Naive thymus-derived CD4-positive, alpha-beta T cell (primary cell): Measurements from ENCODE around the gene EIF2B5. TPM values are rescaled to one million over a fixed set of nuclear protein-coding genes. Genes with fewer than 3 reads are reported as not detected.

Source experiments
- polyA plus RNA-seq, 2 donors: library from polyadenylated mRNA; unstranded; fragments of 300-500 nt; fragmentation: Illumina TruSeq; gene quantifications; one replicate each; pipeline ENCODE4 v1.2.3, GENCODE V29; 2021
- total RNA-seq, 6 experiments: library from RNA in 5 of 6; stranded (reverse) in 5 of 6; gene quantifications; 1 replicate in 5 of 6; 2 replicates in 1 of 6; pipeline ENCODE4 v1.2.3 and lab custom pipeline; 2021 to 2026

The EIF2B5 gene
- total and polyA plus RNA-seq, 7 experiments from 2014 or later = 47.2 to 87.2 (median 67.7) TPM

Other genes with a start within 250 kb of the EIF2B5 start
- gene ABCC5, start 117.5 kb upstream of the EIF2B5 start, total RNA-seq = 10 to 100 TPM; 15.6 to 50.4 (median 25.5) TPM
- gene ABCC5, start 117.5 kb upstream of the EIF2B5 start, polyA plus RNA-seq = 10 to 100 TPM in 1 of 2 donors, 1 to 10 TPM in 1; 8.6 to 11.4 TPM
- gene HTR3D, start 103.6 kb upstream of the EIF2B5 start, total RNA-seq = not detected
- not detected for gene HTR3D, start 103.6 kb upstream of the EIF2B5 start, polyA plus RNA-seq
- gene HTR3C, start 82.3 kb upstream of the EIF2B5 start, total RNA-seq = not detected
- gene HTR3C, start 82.3 kb upstream of the EIF2B5 start, polyA plus RNA-seq = not detected
- not detected for gene HTR3E, start 38.3 kb upstream of the EIF2B5 start, total RNA-seq
- gene HTR3E, start 38.3 kb upstream of the EIF2B5 start, polyA plus RNA-seq = not detected
- gene DVL3, start 20.0 kb downstream of the EIF2B5 start, total RNA-seq = 10 to 100 TPM; 32.0 to 45.3 (median 39.4) TPM
- gene DVL3, start 20.0 kb downstream of the EIF2B5 start, polyA plus RNA-seq = 1 to 10 TPM; 3.1 to 7.7 TPM
- 100 to 1,000 TPM; 111 to 217 (median 185) TPM for gene AP2M1, start 39.5 kb downstream of the EIF2B5 start, total RNA-seq
- 100 to 1,000 TPM; 217 to 261 TPM for gene AP2M1, start 39.5 kb downstream of the EIF2B5 start, polyA plus RNA-seq
- 100 to 1,000 TPM in 4 of 5 experiments, 10 to 100 TPM in 1; 79.3 to 153 (median 117) TPM for gene ABCF3, start 50.8 kb downstream of the EIF2B5 start, total RNA-seq
- gene ABCF3, start 50.8 kb downstream of the EIF2B5 start, polyA plus RNA-seq = 10 to 100 TPM; 47.0 to 73.5 TPM
- gene VWA5B2, start 94.2 kb downstream of the EIF2B5 start, total RNA-seq = not detected
- not detected for gene VWA5B2, start 94.2 kb downstream of the EIF2B5 start, polyA plus RNA-seq
- 10 to 100 TPM; 19.4 to 51.0 (median 39.1) TPM for gene ALG3, start 113.6 kb downstream of the EIF2B5 start, total RNA-seq
- gene ALG3, start 113.6 kb downstream of the EIF2B5 start, polyA plus RNA-seq = 10 to 100 TPM; 51.6 to 80.3 TPM
- gene EEF1AKMT4, start 114.3 kb downstream of the EIF2B5 start, total RNA-seq = 1 to 10 TPM in 4 of 5 experiments, under 1 TPM in 1; 0.27 to 6.6 (median 2.2) TPM
- gene EEF1AKMT4, start 114.3 kb downstream of the EIF2B5 start, polyA plus RNA-seq = 1 to 10 TPM; 2.4 to 4.4 TPM
- not detected for gene CAMK2N2, start 126.2 kb downstream of the EIF2B5 start, total RNA-seq
- gene CAMK2N2, start 126.2 kb downstream of the EIF2B5 start, polyA plus RNA-seq = not detected
- gene ECE2, start 140.7 kb downstream of the EIF2B5 start, total RNA-seq = not detected
- gene ECE2, start 140.7 kb downstream of the EIF2B5 start, polyA plus RNA-seq = not detected
- 100 to 1,000 TPM; 139 to 204 (median 149) TPM for gene PSMD2, start 163.9 kb downstream of the EIF2B5 start, total RNA-seq
- 100 to 1,000 TPM; 181 to 200 TPM for gene PSMD2, start 163.9 kb downstream of the EIF2B5 start, polyA plus RNA-seq
- gene EIF4G1, start 179.2 kb downstream of the EIF2B5 start, total RNA-seq = 100 to 1,000 TPM; 200 to 341 (median 256) TPM
- gene EIF4G1, start 179.2 kb downstream of the EIF2B5 start, polyA plus RNA-seq = 10 to 100 TPM; 19.1 to 59.1 TPM
- 10 to 100 TPM in 3 of 5 experiments, 1 to 10 TPM in 2; 5.7 to 13.4 (median 10.3) TPM for gene FAM131A, start 202.2 kb downstream of the EIF2B5 start, total RNA-seq
- 1 to 10 TPM; 2.2 to 2.5 TPM for gene FAM131A, start 202.2 kb downstream of the EIF2B5 start, polyA plus RNA-seq
- 1 to 10 TPM; 3.5 to 6.0 (median 5.0) TPM for gene CLCN2, start 226.2 kb downstream of the EIF2B5 start, total RNA-seq
- gene CLCN2, start 226.2 kb downstream of the EIF2B5 start, polyA plus RNA-seq = 1 to 10 TPM in 1 of 2 donors, under 1 TPM in 1; 0.91 to 1.1 TPM
- 100 to 1,000 TPM in 1 of 5 experiments, 10 to 100 TPM in 4; 34.9 to 112 (median 56.6) TPM for gene POLR2H, start 226.4 kb downstream of the EIF2B5 start, total RNA-seq
- gene POLR2H, start 226.4 kb downstream of the EIF2B5 start, polyA plus RNA-seq = 10 to 100 TPM; 69.2 to 74.9 TPM
- not detected for gene THPO, start 242.8 kb downstream of the EIF2B5 start, total RNA-seq
- gene THPO, start 242.8 kb downstream of the EIF2B5 start, polyA plus RNA-seq = not detected
- not detected for gene CHRD, start 244.7 kb downstream of the EIF2B5 start, total RNA-seq
- not detected for gene CHRD, start 244.7 kb downstream of the EIF2B5 start, polyA plus RNA-seq